GM12874 (cell line): ENCODE measurements around the gene SCGN.

Source experiments
- CTCF ChIP-seq: IDR thresholded peaks from 2 replicates; pipeline ENCODE4 v1.5.1; 2011; ENCODE audit warnings: low read depth, mild to moderate bottlenecking, control low read depth, low read length, moderate library complexity; ENCODE audit not compliant: insufficient read depth

SCGN gene

DNA sequence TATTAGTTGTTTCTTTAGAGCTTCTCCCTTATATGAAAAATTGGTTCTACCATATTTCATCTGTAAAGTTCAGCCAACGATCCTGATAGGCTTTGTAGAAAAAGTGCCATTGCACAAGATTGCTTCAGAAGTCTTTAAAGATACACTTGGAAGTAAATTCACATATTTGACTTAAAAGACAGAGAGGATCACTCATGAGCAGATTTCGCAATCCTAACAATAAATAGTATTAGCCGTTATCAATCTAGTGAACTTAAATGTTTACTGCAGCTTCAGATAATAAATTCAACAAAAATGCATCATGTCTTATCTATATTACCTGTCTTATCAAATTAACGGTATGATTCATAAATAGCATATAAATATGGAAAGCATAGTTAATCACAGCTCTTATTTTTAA, 93.8 kb downstream of the SCGN start:
- no peak for TF ChIP-seq CTCF

- 0 out of 2 replicates have a peak, but pooled peaks have one; percentile 3 for TF ChIP-seq CTCF
These were observed 95.0 kb downstream of the SCGN start for GRCh38 chr6:25746968-25747367.

DNA sequence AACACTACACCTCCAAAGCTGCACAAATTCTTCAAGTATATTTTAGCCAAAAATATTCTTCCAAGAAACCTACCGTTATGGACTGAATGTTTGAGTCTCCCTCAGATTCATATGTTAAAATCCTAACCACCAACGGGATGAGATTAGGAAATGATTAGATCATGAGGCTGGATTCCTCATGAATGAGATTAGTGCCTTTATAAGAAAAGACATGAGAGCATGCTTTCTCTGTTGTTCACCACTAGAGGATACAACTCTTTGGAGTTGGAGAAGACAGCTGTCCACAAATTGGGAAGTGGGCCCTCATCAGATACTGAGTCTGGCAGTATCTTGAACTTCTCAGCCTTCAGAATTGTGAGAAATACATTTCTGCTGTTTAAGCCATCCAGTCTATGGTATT, 95.5 kb downstream of the SCGN start:
- TF ChIP-seq CTCF: no peak

DNA sequence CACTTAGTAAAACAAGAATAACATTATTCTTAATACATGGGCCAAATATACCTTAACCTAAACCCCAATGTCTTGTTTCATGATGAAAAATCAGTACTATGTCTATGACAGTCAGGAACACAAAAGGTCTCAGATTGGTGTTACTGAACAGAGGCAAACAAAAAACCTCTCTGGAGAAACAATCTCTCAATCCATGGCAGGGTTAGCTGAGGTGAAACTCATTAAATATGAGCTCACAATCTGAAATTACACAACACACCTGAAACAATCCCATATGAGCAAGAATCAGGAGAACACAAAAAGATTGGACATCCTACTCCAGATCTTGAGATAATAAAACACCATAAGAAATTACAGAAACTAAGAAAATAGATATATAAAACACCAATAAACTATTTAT, 96.0 kb downstream of the SCGN start:
- TF ChIP-seq CTCF: no peak

DNA sequence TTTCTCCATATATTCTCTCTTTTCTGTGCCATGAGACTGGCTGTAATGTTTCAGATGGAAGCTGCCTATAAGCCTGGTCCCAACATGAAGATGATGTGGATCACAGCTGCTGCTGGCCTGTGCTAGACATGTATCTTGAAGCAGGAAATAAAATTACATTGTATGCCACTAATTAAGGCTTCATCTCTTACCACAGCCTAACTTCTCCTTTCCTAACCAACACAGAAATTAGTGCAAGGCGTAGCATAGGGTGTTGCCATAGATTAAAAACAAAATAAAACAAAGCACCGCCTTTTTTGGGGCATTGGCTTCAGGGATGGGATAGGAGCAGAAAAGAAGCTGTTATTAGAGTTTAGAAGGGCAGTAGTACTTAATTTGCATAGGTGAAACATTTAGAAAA, 97.8 kb downstream of the SCGN start:
- TF ChIP-seq CTCF: no peak

GRCh38 chr6:25750906-25751305, 98.9 kb downstream of the SCGN start:
- TF ChIP-seq CTCF: no peak
